ENCODE measurements around the gene CMTM5.
"Not testable (repeated sequence)": the region's sequence is repeated elsewhere in the genome, so short reads cannot be mapped to it uniquely, and the experiment has no call there.

CMTM5 gene

DNA sequence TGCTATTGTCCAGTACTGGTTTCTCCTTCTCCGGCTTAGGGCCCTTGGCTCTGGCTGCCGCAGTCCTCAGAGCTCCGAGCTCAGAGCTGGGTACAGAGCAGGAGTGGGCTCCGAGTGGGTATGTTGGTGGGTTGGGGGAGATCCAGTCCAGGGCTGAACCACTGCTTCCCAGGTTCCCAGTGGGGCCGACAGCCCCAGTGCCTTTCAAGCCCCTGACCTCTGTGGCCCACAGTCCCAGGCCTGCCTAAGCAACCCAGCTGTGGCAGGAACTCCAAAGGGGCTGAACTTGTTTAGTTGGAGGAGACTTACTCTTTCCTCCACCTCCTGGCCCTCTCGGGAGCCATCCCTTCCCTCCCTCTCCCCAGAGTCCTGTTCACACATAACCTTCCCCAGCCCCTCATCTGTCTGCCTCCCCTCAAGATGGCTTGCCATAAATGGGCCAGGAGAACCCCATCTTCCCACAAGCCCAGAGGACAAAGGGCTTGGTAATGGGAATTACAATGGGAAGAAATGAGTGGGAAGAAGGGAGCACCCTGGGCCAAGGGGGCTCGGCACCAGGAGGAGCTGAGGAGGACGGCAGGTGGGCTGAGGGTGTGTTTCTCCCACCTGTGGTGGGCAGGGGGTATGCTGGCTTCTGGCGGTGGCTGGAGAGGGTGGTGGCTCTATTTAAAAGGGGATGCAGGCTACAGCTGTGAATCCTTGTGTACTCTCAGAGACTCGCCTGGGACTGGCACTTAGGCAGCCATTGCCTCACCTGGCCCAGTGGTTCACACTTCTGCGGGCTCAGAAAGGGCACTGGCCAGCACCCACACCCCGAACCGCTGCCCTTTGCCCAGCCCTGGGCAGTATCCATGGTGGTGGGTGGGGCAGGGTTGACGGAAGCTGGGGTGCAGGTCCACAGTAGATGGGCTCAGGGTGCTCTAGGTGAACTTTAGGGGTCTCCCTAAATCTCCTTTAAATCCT is 35.0 kb downstream of the CMTM5 start:
- in situ Hi-C loops (cut with MboI; ENCODE audit: low sequenced_read_pairs), result no loop called here

DNA sequence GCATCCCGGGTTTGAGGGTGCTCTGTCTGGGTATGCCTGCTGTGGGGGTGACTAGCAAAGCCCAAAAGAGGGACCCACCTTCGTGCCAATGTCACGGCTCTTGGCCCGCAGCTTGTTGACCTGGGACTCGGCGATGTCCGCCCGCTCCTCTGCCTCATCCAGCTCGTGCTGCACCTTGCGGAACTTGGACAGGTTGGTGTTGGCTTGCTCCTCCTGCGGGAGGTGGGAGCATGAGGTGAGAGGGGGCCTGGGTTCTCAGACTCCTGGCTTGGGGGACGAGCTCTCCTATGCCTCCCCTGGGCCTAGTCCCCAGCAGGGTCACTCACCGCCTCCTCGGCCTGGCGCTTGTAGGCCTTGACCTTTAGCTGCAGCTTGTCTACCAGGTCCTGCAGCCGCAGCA is 36.8 kb downstream of the CMTM5 start:
- in situ Hi-C loops (cut with MboI; ENCODE audit: low sequenced_read_pairs), result no loop called here

DNA sequence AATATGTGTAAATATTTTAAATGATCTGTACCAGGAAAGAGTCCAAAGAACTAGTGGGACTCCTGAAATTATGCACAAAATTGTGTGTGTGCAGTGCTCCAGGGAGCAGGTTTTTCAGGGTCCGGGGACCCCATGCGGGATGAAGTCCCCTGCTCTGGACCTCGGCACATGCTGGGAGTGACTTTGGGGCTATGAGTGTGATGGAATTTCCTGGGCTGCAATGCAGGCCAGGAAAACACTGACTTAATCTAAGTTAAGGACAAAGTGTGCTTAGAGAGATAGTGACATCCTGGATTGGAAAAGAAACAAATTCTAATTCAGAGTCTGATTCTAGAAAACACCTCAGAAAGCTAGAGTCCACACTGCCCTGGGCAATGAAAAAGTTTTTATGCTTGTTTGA is 37.4 kb downstream of the CMTM5 start:
- in situ Hi-C loops (cut with MboI; ENCODE audit: low sequenced_read_pairs), result no loop called here

DNA sequence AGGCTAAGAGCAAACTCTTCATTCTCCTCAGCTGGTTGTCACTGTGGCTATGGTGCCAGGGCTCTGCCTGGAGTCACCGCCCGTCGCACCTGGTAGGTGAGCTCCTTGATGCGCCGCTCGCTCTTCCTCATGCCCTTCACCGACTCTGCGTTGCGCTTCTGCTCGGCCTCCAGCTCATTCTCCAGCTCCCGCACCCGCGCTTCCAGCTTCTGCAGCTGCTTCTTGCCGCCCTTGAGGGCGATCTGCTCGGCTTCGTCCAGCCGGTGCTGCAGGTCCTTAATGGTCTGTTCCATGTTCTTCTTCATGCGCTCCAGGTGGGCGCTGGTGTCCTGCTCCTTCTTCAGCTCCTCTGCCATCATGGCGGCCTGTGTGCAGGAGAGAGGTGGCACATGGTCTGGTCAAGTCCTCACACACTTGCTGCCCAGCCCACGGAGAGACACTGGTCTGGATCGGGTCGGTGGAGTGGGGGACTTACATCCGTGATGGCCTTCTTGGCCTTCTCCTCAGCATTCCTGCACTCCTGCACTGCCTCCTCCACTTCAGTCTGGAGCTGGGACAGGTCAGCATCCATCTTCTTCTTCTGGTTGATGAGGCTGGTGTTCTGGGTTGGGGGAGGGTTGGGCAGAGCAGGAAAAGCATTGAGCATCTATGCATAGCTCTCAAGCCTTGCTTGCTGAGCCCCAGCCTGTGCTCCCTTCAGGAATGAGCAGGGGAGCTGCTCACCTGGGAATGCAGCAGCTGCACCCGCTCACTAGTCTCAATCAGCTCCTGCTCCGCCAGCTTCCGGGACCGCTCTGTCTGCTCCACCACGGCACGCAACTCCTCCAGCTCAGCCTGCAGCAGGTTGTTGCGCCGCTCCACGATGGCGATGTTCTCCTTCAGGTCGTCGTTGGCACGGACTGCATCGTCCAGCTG is 38.3 kb downstream of the CMTM5 start:
- in situ Hi-C loops (cut with MboI; ENCODE audit: low sequenced_read_pairs), result no loop called here

DNA sequence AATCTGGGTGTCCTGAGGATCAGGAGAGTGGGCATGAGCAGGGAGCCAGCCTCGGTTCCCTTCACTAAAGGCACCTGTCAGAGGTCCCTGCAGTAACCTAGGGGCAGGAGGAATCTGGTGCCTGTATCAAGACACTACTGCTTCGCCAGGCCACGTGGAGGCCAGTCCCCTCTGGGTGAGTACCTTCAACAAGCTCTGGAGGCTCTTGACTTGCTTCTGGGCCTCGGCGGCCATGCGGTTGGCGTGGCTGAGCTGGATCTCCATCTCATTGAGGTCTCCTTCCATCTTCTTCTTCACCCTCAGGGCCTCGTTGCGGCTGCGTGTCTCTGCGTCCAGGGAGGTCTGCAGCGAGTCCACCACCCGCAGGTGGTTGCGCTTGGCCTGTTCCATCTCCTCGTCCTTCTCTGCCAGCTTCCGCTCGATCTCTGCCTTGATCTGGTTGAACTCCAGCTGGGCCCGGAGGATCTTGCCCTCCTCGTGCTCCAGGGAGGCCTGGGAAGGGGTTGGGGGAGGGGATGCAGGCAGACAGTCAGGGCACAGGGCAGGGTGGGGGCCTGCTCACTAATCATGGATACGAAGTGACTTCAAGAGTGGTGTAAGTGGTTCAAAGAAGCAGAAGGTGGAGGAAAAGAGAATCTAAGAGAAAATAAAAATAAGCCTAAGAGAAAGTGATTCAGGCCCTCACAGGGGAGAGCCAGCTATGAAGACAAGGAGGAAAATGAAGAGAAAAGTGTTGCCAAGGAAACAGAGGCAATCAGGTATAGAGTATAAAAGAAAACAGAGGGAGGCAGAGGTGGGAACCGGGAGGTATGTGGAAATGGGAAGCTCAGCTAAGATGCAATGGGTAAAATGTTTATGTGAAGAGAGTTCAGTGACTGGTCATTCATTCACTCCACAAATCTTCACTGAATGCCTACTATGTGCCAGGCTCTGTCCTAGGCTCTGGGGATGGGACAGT is 39.3 kb downstream of the CMTM5 start:
- in situ Hi-C loops (cut with MboI; ENCODE audit: low sequenced_read_pairs), result no loop called here

DNA sequence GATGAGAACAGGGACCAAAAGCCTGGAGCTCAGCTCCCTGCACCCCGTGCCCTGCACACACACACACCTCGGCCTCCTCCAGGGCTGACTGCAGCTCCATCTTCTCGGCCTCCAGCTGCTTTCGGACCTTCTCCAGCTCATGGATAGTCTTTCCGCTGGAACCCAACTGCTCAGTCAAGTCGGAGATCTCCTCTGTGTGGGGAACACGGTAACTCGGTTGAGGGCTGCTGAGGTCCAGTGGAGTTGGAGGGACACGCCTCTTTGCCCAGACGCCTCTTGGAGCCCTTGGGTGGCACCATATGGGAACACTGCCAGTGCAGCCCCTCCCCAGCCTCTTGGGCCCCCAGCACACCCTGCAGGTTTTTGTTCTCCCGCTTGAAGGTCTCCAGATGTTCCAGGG is 40.0 kb downstream of the CMTM5 start:
- in situ Hi-C loops (cut with MboI; ENCODE audit: low sequenced_read_pairs), result no loop called here

DNA sequence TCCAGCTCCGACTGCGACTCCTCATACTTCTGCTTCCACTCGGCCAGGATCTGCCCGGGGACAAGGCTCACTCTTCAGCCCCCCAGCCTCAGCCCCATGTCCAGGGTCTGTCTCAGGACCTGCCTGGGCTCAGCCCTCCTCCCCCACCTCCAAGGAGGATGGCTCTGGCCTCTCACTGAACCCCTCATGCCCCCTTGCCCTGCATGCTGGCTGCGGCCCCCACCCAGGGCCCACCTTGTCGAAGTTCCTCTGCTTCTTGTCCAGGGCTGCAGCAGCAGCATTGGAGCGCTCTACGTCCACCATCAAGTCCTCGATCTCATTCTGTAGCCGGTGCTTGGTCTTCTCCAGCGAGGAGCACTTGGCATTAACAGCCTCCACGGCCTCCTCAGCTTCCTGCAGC is 40.4 kb downstream of the CMTM5 start:
- in situ Hi-C loops (cut with MboI; ENCODE audit: low sequenced_read_pairs), result not testable (repeated sequence)

DNA sequence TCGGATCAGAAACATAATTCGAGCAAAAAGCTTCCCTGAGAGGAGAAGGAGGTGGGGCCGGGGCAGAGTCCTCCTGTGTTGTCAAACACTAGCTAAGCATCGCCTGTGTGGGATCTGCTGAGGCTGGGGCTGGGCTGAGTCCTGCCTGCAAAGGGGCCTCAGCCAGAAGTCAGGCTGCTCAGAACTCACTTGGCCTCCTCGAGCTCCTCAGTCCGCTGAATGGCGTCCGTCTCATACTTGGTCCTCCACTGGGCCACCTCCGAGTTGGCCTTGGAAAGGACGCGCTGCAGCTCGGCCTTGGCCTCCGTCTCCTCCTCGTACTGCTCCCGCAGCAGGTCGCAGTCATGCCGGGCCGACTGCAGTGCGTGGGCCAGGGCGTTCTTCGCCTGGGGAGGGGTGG is 41.2 kb downstream of the CMTM5 start:
- in situ Hi-C loops (cut with MboI; ENCODE audit: low sequenced_read_pairs), result no loop called here

DNA sequence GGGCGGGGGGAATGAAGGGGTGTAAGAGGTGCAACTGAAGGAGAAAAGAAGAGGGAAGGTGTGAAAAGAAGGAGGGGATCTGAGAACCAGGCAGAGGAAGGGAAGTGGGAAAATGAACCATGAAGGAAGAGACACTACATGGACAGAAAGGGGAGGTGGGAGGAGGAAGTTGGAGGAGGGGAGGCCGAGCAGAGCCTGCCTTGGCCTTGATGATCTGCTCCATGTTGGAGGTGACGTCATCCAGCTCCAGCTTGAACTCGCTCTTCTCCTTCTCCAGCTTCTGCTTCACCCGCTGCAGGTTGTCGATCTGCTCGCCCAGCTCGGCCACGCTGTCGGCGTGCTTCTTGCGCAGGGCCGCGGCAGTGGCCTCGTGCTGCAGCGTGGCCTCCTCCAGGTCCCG is 42.8 kb downstream of the CMTM5 start:
- in situ Hi-C loops (cut with MboI; ENCODE audit: low sequenced_read_pairs), result not testable (repeated sequence)

DNA sequence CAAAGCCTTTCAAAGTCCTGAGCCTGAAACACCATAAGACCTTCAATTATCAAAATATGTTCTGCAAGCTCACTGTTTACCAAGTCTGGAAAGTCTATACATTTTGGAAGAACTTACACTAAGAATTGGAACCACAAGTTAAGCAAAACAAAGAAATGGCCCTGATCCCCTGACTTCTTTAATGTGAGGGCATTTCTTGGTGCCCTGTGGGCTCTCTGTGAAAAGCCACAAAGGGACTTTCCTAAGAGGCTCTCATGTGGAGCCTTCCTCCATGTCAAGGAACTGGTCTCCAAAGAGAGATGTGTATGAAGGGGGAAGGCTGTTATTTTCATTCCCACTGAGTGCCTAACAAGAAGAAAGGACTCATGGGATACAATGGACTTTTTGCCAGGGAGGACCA is 44.7 kb downstream of the CMTM5 start:
- in situ Hi-C loops (cut with MboI; ENCODE audit: low sequenced_read_pairs), result no loop called here

DNA sequence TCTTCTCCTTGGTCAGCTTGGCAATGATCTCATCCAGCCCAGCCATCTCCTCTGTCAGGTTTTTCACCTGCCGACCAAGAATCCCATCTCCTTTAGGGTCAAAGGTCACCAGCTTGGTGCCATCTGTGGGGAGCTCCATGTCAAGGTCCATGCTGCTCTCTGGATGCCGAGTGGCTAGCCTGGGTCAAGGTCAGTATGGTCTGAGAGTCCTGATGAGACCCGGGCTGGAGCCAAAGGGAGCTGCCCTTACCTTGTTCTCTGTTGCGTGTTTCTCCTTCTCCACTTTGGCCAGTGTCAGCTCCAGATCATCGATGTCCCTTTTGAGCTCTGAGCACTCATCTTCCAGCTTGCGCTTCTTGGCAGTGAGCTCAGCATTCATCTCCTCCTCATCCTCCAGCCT is 46.8 kb downstream of the CMTM5 start:
- in situ Hi-C loops (cut with MboI; ENCODE audit: low sequenced_read_pairs), result no loop called here

DNA sequence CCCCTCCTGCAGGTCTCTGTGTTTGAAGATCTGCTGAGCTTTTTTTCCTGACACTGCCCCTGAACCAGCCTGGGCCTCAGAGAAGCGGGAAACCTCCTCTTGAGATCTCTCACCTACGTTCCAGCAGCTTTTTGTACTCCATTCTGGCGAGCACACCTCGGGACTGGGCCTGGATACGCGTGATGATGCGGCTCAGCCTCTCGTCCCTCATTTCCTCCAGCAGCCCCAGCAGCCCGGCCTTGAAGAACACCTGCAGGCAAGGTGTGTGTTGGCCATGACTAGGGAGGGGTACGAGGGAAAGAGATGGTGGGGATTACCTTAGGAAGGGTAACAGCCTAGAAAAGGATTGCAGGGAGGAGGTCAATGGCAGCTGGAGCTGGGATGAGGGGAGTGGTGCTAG is 48.3 kb downstream of the CMTM5 start:
- in situ Hi-C loops (cut with MboI; ENCODE audit: low sequenced_read_pairs), result no loop called here

DNA sequence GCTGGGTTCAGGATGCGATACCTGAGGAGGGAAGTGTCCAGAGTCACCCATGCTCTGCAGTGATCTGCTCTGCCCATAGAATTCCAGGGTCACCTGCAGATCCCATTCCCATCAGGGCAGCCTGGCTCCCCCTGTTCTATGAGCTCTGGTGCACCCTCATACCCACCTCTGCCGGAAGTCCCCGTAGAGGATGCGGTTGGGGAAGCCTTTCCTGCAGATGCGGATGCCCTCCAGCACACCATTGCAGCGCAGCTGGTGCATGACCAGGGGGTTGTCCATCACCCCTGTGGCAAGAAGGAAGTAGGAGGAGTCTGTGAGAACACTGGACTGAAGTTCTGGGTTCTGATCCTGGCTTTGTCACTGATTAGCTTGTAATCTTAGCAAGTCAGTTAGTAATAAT is 49.0 kb downstream of the CMTM5 start:
- in situ Hi-C loops (cut with MboI; ENCODE audit: low sequenced_read_pairs), result not testable (repeated sequence)

DNA sequence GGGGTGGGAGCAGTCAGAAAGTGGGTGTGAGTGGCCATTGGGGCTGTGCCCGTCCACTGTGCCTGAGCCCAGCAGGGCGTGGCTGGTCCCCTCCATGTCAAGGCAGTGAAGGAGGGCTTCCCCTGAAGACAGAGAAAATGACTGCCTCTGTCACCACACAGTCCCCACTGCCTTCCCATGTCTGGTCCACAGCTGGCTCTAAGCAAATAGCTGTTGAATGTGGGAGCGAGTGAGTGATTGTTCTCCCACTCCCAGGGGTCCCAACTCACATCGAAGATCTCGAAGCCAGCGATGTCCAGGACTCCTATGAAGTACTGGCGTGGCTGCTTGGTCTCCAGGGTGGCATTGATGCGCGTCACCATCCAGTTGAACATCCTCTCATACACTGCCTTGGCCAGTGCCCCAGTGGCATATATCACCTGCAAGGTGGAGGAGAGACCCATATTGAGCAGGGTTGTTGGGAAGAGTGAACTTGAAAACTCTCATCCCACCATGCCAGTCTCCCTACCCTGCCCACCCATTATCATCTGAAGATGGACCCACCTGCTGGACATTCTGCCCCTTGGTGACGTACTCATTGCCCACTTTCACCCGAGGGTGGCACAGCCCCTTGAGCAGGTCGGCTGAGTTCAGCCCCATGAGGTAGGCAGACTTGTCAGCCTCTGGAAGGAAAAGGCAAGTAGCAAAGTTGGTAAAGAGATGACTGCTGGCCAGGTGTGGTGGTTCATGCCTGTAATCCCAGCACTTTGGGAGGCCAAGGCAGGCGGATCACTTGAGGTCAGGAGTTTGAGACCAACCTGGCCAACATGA is 52.0 kb downstream of the CMTM5 start:
- in situ Hi-C loops (cut with MboI; ENCODE audit: low sequenced_read_pairs), result no loop called here
